ENCODE data around the gene PPP6C. TPM values are rescaled to one million over a fixed set of nuclear protein-coding genes. Genes with fewer than 3 reads are reported as not detected.
"Not testable (repeated sequence)": the region's sequence is repeated elsewhere in the genome, so short reads cannot be mapped to it uniquely, and the experiment has no call there.

The PPP6C gene
- total and polyA plus RNA-seq, 2 experiments from 2014 or later = 27.5 to 31.8 TPM

DNA sequence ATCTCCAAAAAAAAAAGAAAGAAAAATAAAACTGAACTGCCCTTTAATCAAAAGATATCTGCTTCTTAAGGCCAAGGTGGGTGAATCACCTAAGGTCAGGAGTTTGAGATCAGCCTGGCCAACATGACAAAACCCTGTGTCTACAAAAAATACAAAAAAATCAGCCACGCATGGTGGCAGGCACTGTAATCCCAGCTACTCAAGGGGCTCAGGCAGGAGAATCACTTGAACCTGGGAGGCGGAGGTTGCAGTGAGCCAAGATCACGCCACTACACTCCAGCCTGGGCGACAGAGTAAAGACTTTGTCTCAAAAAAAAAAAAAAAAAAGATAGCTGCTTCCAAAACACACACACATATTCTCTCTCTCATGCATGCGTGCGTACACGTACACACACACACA is 64.1 kb downstream of the PPP6C start:
- in situ Hi-C loops (cut with MboI) = loop anchor here (25.0 kb wide), 1 partner anchor 188 kb away; the partner anchor contains the start of gene GOLGA1
- peaks cover 43% of the 10 kb centered on the region; the same call in 1 of the 2 replicates for H3K79me2 ChIP-seq (ENCODE audit: insufficient read depth)
- peak overlapping the region; percentile 83 for H3K27ac ChIP-seq
- H3K9ac ChIP-seq = peak overlapping the region; percentile 64
- no peaks in the 10 kb centered on the region for H3K27me3 ChIP-seq (replicated peaks; ENCODE audit: insufficient read depth)
- no peaks in the 10 kb centered on the region for H4K20me1 ChIP-seq (ENCODE audit: insufficient read depth)
- H3K9me3 ChIP-seq (ENCODE audit: low read depth) = no peaks in the 10 kb centered on the region
- peaks cover 36% of the 10 kb centered on the region for H3F3A ChIP-seq (ENCODE audit: insufficient read depth)
- H3K4me2 ChIP-seq (ENCODE audit: unreplicated experiment) = peak overlapping the region; percentile 71
- peaks cover 19% of the 10 kb centered on the region for H3K4me1 ChIP-seq (ENCODE audit: insufficient read depth)
- peak; percentile 61 for DNase-seq
- H2AFZ ChIP-seq = 0 out of 2 replicates have a peak overlapping the region, but pooled peaks have one; percentile 35
- TF ChIP-seq EZH2phosphoT487 (IDR thresholded peaks at IDR 0.05; ENCODE audit: insufficient read depth, low read depth) (no peak), EZH2 (IDR thresholded peaks at IDR 0.05; ENCODE audit: insufficient read depth, poor library complexity, severe bottlenecking) (no peak)
- no peaks in the 10 kb centered on the region for H3K9me2 ChIP-seq (ENCODE audit: insufficient read depth)
- WGBS, 2 experiments (ENCODE audit: low coverage in 1 of 2, low lambda C conversion rate in 2 of 2, missing lambda C conversion rate in 2 of 2) = 2% methylated on average over 7 of the region's 7 CpGs
- peak overlapping the region; percentile 55 for H3K4me3 ChIP-seq
- H3K36me3 ChIP-seq (ENCODE audit: low read depth) = no peaks in the 10 kb centered on the region

DNA sequence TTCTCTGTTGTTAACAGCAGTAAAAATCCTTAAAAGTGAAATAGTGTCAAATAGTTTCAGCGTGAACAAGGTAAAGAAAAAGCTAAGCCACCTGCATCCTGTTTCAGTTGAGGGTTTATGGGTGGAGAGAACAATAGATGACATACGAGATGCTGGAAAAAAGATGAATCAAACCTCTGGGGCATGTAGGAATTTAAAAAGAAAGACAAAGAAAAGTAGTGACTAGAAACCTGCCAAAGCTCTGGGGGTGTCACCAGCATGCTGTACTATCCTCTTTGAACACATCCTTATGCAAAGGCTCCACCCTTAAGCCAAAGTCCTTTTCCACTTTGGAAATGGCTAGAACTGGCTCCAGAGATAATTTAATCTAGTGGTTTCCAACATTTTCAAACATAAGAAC is 68.5 kb downstream of the PPP6C start:
- H3K4me2 ChIP-seq (ENCODE audit: unreplicated experiment) = no peak overlapping the region
- no peak overlapping the region for H3K4me3 ChIP-seq
- H3K4me1 ChIP-seq (ENCODE audit: insufficient read depth) = peaks cover 27% of the 10 kb centered on the region
- DNase-seq = no peak
- H3K9ac ChIP-seq = no peak overlapping the region
- no peaks in the 10 kb centered on the region for H3K36me3 ChIP-seq (ENCODE audit: low read depth)
- H3F3A ChIP-seq (ENCODE audit: insufficient read depth) = peaks cover 28% of the 10 kb centered on the region
- no peaks in the 10 kb centered on the region for H3K9me2 ChIP-seq (ENCODE audit: insufficient read depth)
- H3K27ac ChIP-seq = no peak overlapping the region
- peaks cover 37% of the 10 kb centered on the region; the same call in 1 of the 2 replicates for H3K79me2 ChIP-seq (ENCODE audit: insufficient read depth)
- H2AFZ ChIP-seq = no peak overlapping the region
- H3K9me3 ChIP-seq (ENCODE audit: low read depth) = no peaks in the 10 kb centered on the region
- 74 to 85% methylated on average over 2 of the region's 2 CpGs for WGBS, 2 experiments (ENCODE audit: low coverage in 1 of 2, low lambda C conversion rate in 2 of 2, missing lambda C conversion rate in 2 of 2)
- no peaks in the 10 kb centered on the region for H3K27me3 ChIP-seq (replicated peaks; ENCODE audit: insufficient read depth)
- H4K20me1 ChIP-seq (ENCODE audit: insufficient read depth) = no peaks in the 10 kb centered on the region
- in situ Hi-C loops (cut with MboI) = no loop called here
- TF ChIP-seq EZH2phosphoT487 (IDR thresholded peaks at IDR 0.05; ENCODE audit: insufficient read depth, low read depth) (no peak), EZH2 (IDR thresholded peaks at IDR 0.05; ENCODE audit: insufficient read depth, poor library complexity, severe bottlenecking) (no peak)

DNA sequence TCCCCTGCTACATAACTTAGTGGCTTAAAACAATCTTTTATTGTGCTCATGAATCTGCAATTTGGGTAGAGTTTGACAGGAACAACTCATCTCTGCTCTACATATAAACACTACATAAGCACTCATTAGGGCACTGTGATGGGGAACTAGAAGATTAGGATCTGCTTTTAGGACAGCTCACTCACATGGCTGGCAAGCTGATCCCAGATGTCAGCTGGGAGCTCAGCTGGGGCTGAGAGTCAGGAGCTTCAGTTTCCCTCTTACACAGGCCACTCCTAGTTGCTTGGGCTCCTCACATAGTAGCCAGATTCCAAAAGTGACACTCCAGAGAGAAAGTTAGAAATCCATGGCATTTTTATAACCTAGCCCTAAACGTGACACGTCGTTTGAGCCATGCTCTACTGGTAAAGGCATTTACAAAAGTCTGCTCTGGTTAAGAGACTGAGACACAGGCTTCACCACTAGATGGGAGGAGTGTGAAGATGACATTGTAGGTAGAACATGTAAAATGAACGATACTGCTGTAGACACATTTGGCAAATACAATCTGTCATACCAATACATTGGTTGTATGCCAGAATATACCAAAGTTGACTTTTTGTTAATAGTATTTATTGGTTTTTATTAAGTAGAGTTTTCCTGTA is 69.8 kb downstream of the PPP6C start:
- 7 to 8% methylated on average over 4 of the region's 4 CpGs for WGBS, 2 experiments (ENCODE audit: low coverage in 1 of 2, low lambda C conversion rate in 2 of 2, missing lambda C conversion rate in 2 of 2)
- H3K9me3 ChIP-seq (ENCODE audit: low read depth) = no peaks in the 10 kb centered on the region
- DNase-seq = peak; percentile 70
- no peaks in the 10 kb centered on the region for H3K9me2 ChIP-seq (ENCODE audit: insufficient read depth)
- H3K27me3 ChIP-seq (replicated peaks; ENCODE audit: insufficient read depth) = no peaks in the 10 kb centered on the region
- peaks cover 17% of the 10 kb centered on the region for H3F3A ChIP-seq (ENCODE audit: insufficient read depth)
- TF ChIP-seq EZH2phosphoT487 (IDR thresholded peaks at IDR 0.05; ENCODE audit: insufficient read depth, low read depth) (no peak), EZH2 (IDR thresholded peaks at IDR 0.05; ENCODE audit: insufficient read depth, poor library complexity, severe bottlenecking) (no peak)
- H3K36me3 ChIP-seq (ENCODE audit: low read depth) = no peaks in the 10 kb centered on the region
- H3K9ac ChIP-seq = no peak overlapping the region
- peak overlapping the region; percentile 25; the same call in 1 of the 2 replicates for H2AFZ ChIP-seq
- no peaks in the 10 kb centered on the region for H4K20me1 ChIP-seq (ENCODE audit: insufficient read depth)
- H3K4me1 ChIP-seq (ENCODE audit: insufficient read depth) = peaks cover 16% of the 10 kb centered on the region
- H3K79me2 ChIP-seq (ENCODE audit: insufficient read depth) = peaks cover 37% of the 10 kb centered on the region; the same call in 1 of the 2 replicates
- H3K4me3 ChIP-seq = no peak overlapping the region
- in situ Hi-C loops (cut with MboI) = no loop called here
- H3K4me2 ChIP-seq (ENCODE audit: unreplicated experiment) = peak overlapping the region; percentile 29
- peak overlapping the region; percentile 25 for H3K27ac ChIP-seq

DNA sequence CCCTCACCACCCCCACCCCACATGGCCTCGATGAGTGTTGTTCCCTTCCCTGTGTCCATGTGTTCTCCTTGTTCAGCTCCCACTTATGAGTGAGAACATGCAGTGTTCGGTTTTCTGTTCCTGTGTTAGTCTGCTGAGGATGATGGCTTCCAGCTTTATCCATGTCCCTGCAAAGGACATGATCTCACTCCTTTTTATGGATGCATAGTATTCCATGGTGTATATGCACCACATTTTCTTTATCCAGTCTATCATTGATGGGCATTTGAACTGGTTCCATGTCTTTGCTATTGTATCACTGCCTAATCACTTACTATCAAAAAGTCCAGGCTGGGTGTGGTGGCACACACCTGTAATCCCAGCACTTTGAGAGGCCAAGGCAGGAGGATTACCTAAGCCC is 70.9 kb downstream of the PPP6C start:
- H3K27me3 ChIP-seq (replicated peaks; ENCODE audit: insufficient read depth); H4K20me1 ChIP-seq (ENCODE audit: insufficient read depth); H2AFZ ChIP-seq; H3K4me3 ChIP-seq; H3K9me2 ChIP-seq (ENCODE audit: insufficient read depth); H3K9ac ChIP-seq; H3K27ac ChIP-seq; H3K36me3 ChIP-seq (ENCODE audit: low read depth); in situ Hi-C loops (cut with MboI); H3K4me2 ChIP-seq (ENCODE audit: unreplicated experiment); DNase-seq; H3F3A ChIP-seq (ENCODE audit: insufficient read depth); H3K9me3 ChIP-seq (ENCODE audit: low read depth): not testable (repeated sequence)
- Histone ChIP-seq H3K4me1 (ENCODE audit: insufficient read depth) (peaks cover 15% of the 10 kb centered on the region), H3K79me2 (ENCODE audit: insufficient read depth) (peaks cover 33% of the 10 kb centered on the region; the same call in 1 of the 2 replicates)
- WGBS, 2 experiments (ENCODE audit: low coverage in 1 of 2, low lambda C conversion rate in 2 of 2, missing lambda C conversion rate in 2 of 2) = 76 to 89% methylated on average over 2 of the region's 2 CpGs

DNA sequence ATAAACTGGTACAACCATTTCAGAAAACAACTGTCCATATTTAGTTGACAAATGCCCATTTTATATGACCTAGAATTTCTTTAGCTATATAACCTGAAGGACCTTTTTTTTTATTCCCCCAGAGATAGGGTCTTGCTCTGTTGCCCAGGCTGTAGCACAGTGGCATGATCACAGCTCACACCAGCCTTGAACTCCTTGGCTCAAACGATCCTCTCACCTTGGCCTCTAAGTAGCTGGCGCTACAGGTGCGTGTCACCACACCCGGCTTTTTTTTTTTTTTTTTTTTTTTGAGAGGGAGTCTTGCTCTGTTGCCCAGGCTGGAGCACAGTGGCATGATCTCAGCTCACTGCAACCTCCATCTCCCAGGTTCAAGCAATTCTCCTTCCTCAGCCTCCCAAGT is 75.1 kb downstream of the PPP6C start:
- H3K27me3 ChIP-seq (replicated peaks; ENCODE audit: insufficient read depth); H3K4me2 ChIP-seq (ENCODE audit: unreplicated experiment); H3K4me3 ChIP-seq; H3K4me1 ChIP-seq (ENCODE audit: insufficient read depth); H3F3A ChIP-seq (ENCODE audit: insufficient read depth); DNase-seq; H3K27ac ChIP-seq; H3K36me3 ChIP-seq (ENCODE audit: low read depth); H3K9me3 ChIP-seq (ENCODE audit: low read depth); H3K79me2 ChIP-seq (ENCODE audit: insufficient read depth); in situ Hi-C loops (cut with MboI); H3K9me2 ChIP-seq (ENCODE audit: insufficient read depth); H4K20me1 ChIP-seq (ENCODE audit: insufficient read depth); H2AFZ ChIP-seq; H3K9ac ChIP-seq: not testable (repeated sequence)
- WGBS, 2 experiments (ENCODE audit: low coverage in 1 of 2, low lambda C conversion rate in 2 of 2, missing lambda C conversion rate in 2 of 2) = 94% methylated on average over 4 of the region's 4 CpGs

Measured in GM23248 (cell line).